NT2/D1 (cell line): ENCODE measurements around the gene APP.

Experiments
- SUZ12 ChIP-seq: IDR thresholded peaks from 2 replicates; pipeline ENCODE4 v1.6.1; 2011; ENCODE audit not compliant: insufficient read length, insufficient read depth; ENCODE audit errors: extremely low read depth
- YY1 ChIP-seq: IDR thresholded peaks from 2 replicates; pipeline ENCODE4 v1.6.1; 2011; ENCODE audit not compliant: insufficient read length, insufficient read depth

GRCh38 chr21:25898671-25899070 is 271.9 kb downstream of the APP start:
- no peak for TF ChIP-seq SUZ12
- no peak for TF ChIP-seq YY1
